Stomach (tissue), 9 donors: ENCODE measurements around the gene MAPK8IP3. TPM values are rescaled to one million over a fixed set of nuclear protein-coding genes. Genes with fewer than 3 reads are reported as not detected.

ENCODE experiments used
- DNase-seq, 2 donors: peaks; one replicate each; pipeline versions ENCODE4 v3.0.0 to v3.0.0-alpha.2; 2013 to 2019
- H3K27ac ChIP-seq, 5 donors: fragments of 200-600 bp in 4 of 5; sonication (generic) in 4 of 5; one replicate each; pipeline ENCODE4 v1.5.1; 2013 to 2019; ENCODE audit warnings: mild to moderate bottlenecking in 1 of 5, moderate library complexity in 1 of 5
- H3K27me3 ChIP-seq, 3 donors: fragments of 200-600 bp; sonication (generic); one replicate each; pipeline ENCODE4 v1.5.1; 2017 to 2019; ENCODE audit warnings: mixed run types in 1 of 3
- H3K36me3 ChIP-seq, 4 donors: fragments of 200-600 bp; sonication (generic); 1 replicate in 3 of 4; 2 replicates in 1 of 4; pipeline ENCODE4 v1.5.1; 2016 to 2019
- H3K4me1 ChIP-seq, 4 donors: fragments of 200-600 bp; sonication (generic); one replicate each; pipeline ENCODE4 v1.5.1; 2016 to 2019
- H3K4me3 ChIP-seq, 4 donors: fragments of 200-600 bp; sonication (generic) in 3 of 4; one replicate each; pipeline ENCODE4 v1.5.1; 2016 to 2019; ENCODE audit warnings: mild to moderate bottlenecking in 1 of 4
- H3K9me3 ChIP-seq, 4 donors: fragments of 200-600 bp; sonication (generic); one replicate each; pipeline ENCODE4 v1.5.1; 2016 to 2019
- EP300 ChIP-seq: sonication (generic); formaldehyde crosslinking; IDR thresholded peaks from one replicate; pipeline ENCODE4 v1.6.1; 2017; ENCODE audit warnings: antibody characterized with exemption
- POLR2A ChIP-seq, 4 donors: fragments of 450-650 bp; IDR thresholded peaks; one replicate each; pipeline ENCODE4 v1.6.1; 2016; ENCODE audit warnings: antibody characterized with exemption in 4 of 4, control low read depth in 2 of 4, mild to moderate bottlenecking in 1 of 4, moderate library complexity in 1 of 4
- POLR2AphosphoS5 ChIP-seq, 3 donors: sonication (generic); formaldehyde crosslinking; IDR thresholded peaks; one replicate each; pipeline ENCODE4 v1.6.1; 2016; ENCODE audit warnings: antibody characterized with exemption in 3 of 3
- whole genome bisulfite sequencing, 5 donors: extraction: QIAGEN DNeasy Blood & Tissue Kit in 3 of 5; methylation state at CpG; one replicate each; pipeline versions ENCODE4 v1.1.5 to v1.1.7; 2013 to 2018; 5-methylcytosine and 5-hydroxymethylcytosine counted together
- intact Hi-C: fragments of 100-400 bp; cut with DNase I; formaldehyde crosslinking; loops from one replicate; pipeline ENCODE4 v1.15.1; 2023; ENCODE audit warnings: low total_unique reads
- polyA plus RNA-seq, 3 donors: library from polyadenylated mRNA; stranded (reverse); fragments of 200-250 nt; gene quantifications; one replicate each; pipeline ENCODE4 v1.2.3, GENCODE V29; 2013
- total RNA-seq, 5 donors: library from RNA; depleted of rRNA; stranded (reverse); fragments of >200 nt; gene quantifications; one replicate each; pipeline versions ENCODE4 v1.1.0 to v1.2.3, GENCODE V29; 2014 to 2016
- TF ChIP-seq, protein P1 (sequence below), 7 experiments: fragments of 450-650 bp in 4 of 7; fragments of 200-600 bp in 3 of 7; sonication (generic) in 3 of 7; IDR thresholded peaks; one replicate each; pipeline ENCODE4 v1.5.1; 2016 to 2019; ENCODE audit warnings: antibody characterized with exemption in 7 of 7, control low read depth in 2 of 7, mild to moderate bottlenecking in 1 of 7
- donor health status: healthy with polysubstance abuse.
- donor health status: Bipolar disorder and iron deficiency.
- donor health status: healthy.

The MAPK8IP3 gene
- total and polyA plus RNA-seq, 8 donors, result 10.1 to 320 (median 56.3) TPM

DNA sequence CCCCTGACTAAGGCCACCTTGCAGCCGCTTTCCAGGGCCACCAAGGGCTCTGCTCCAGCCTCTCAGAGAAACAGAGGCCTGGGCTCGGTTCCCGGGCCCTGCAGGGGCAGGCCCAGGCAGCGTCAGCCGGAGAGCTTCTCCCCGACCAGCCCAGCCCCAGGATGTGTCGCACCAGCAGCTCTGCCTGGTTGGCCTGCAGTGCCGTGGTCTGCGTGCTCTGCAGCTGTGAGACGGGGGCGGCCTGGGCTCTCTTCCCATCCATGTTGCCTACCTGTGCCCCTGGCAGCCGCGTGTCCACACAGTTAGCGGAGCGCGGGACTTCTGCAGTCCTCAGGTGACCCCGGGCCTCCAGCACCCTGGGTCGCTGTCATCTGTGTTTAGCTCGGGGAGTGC, 82.7 kb downstream of the MAPK8IP3 start:
- Histone ChIP-seq H3K9me3 (no peaks in the 10 kb centered on the region), H3K4me3 (no peak overlapping the region), H3K27me3 (no peaks in the 10 kb centered on the region), H3K27ac (no peak overlapping the region), H3K36me3 (peaks cover 17 to 78% (median 75%) of the 10 kb centered on the region in 4 donors), H3K4me1 (peaks cover 18 to 50% (median 43%) of the 10 kb centered on the region in 4 donors)
- WGBS, 5 donors, result 63 to 83% (median 67%) methylated on average over 12 to 19 of the region's 19 CpGs
- intact Hi-C loops, result no loop called here
- TF ChIP-seq EP300 (no peak), POLR2AphosphoS5 (IDR thresholded peaks at IDR 0.05) (no peak), POLR2A (IDR thresholded peaks at IDR 0.05) (no peak)
- TF ChIP-seq, protein P1, sequence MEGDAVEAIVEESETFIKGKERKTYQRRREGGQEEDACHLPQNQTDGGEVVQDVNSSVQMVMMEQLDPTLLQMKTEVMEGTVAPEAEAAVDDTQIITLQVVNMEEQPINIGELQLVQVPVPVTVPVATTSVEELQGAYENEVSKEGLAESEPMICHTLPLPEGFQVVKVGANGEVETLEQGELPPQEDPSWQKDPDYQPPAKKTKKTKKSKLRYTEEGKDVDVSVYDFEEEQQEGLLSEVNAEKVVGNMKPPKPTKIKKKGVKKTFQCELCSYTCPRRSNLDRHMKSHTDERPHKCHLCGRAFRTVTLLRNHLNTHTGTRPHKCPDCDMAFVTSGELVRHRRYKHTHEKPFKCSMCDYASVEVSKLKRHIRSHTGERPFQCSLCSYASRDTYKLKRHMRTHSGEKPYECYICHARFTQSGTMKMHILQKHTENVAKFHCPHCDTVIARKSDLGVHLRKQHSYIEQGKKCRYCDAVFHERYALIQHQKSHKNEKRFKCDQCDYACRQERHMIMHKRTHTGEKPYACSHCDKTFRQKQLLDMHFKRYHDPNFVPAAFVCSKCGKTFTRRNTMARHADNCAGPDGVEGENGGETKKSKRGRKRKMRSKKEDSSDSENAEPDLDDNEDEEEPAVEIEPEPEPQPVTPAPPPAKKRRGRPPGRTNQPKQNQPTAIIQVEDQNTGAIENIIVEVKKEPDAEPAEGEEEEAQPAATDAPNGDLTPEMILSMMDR (IDR thresholded peaks at IDR 0.05), result no peak
- DNase-seq, result peak in 1 of 2 donors; percentile 11

DNA sequence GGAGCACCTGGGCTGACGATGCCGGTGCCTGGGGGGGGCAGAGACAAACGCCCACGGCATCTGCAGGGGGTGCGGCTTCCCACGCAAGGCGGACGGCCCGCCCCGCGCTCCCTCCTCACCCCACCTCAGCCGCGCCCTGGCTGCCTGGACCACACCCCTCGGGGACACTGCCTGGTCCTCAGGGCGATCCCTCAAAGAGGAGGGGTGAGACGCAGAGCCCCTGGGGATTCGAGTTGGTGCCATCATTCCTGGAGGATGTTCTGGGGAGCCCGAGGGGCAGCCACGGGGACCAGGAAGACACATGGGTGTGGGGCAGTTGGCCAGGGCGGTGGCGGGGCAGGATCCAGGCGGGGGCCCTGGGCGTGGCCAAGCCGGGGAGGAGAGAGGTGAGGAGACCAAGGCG, 83.6 kb downstream of the MAPK8IP3 start:
- intact Hi-C loops, result no loop called here
- H3K27ac ChIP-seq, result no peak overlapping the region
- no peaks in the 10 kb centered on the region for H3K9me3 ChIP-seq
- H3K4me3 ChIP-seq, result no peak overlapping the region
- H3K36me3 ChIP-seq, result peaks cover 17 to 78% (median 75%) of the 10 kb centered on the region in 4 donors
- peaks cover 19 to 50% (median 43%) of the 10 kb centered on the region in 4 donors for H3K4me1 ChIP-seq
- DNase-seq, result peak in 1 of 2 donors; percentile 12
- TF ChIP-seq POLR2AphosphoS5 (IDR thresholded peaks at IDR 0.05), result no peak
- no peak for TF ChIP-seq POLR2A (IDR thresholded peaks at IDR 0.05)
- TF ChIP-seq, protein P1 (IDR thresholded peaks at IDR 0.05), result no peak
- TF ChIP-seq EP300, result no peak
- H3K27me3 ChIP-seq, result no peaks in the 10 kb centered on the region
- 53 to 77% (median 59%) methylated on average over 18 to 25 of the region's 25 CpGs for WGBS, 5 donors

DNA sequence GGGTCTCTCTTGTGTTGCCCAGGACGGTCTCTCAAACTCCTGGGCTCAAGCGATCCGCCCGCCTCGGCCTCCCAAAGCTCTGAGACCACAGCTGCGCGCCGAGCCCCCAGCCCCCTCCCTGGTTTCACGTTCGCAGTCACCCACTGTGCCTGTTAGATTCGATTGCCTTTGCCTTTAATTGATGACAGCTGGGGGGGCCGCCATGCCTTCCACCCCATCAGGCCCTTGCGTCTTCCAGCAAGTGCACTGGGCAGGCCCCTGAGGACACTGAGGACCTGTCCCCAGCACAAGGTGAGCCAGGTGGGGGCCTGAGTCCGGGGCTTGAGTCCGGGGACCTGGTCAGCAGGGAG, 84.2 kb downstream of the MAPK8IP3 start:
- no peak for TF ChIP-seq POLR2AphosphoS5 (IDR thresholded peaks at IDR 0.05)
- no peak for TF ChIP-seq POLR2A (IDR thresholded peaks at IDR 0.05)
- TF ChIP-seq, protein P1 (IDR thresholded peaks at IDR 0.05), result no peak
- no peak for TF ChIP-seq EP300
- Histone ChIP-seq H3K4me3 (no peak overlapping the region), H3K27ac (no peak overlapping the region), H3K36me3 (peaks cover 17 to 76% (median 71%) of the 10 kb centered on the region in 4 donors), H3K9me3 (no peaks in the 10 kb centered on the region), H3K27me3 (no peaks in the 10 kb centered on the region), H3K4me1 (peaks cover 23 to 48% (median 38%) of the 10 kb centered on the region in 4 donors)
- intact Hi-C loops, result no loop called here
- DNase-seq, result no peak
- whole genome bisulfite sequencing, 5 donors, result 80 to 94% (median 91%) methylated on average over 14 to 15 of the region's 15 CpGs

DNA sequence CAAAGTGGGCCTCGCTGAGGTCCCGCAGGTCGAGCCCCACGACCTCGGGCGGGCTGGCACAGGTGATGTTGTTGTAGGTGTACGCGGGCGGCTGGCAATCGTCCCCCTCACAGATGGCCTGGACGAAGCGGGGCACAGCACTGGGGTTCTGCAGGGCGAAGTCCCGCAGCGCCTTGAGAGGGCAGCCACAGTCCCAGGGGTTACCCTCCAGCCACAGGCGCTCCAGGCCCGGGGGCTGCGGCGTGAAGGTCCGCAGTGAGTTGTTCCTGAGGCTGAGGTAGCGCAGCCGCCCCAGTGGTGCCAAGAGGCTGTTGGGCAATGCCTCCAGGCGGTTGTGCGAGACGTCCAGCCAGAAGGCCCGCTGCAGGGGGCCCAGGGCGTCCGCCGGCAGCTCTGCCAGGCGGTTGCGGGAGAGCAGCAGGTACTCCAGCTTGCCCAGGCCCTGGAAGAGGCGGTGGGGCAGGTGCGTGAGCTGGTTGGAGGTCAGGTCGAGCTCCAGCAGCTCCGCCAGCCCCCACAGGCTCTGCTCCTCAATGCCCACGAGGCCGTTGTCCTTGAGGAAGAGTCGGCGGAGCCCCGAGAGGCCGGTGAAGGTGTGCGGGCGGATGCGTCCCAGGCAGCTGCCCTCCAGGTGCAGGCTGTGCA, 84.7 kb downstream of the MAPK8IP3 start:
- peak in 1 of 2 donors; percentile 1 for DNase-seq
- H3K4me3 ChIP-seq, result no peak overlapping the region
- no peaks in the 10 kb centered on the region for H3K9me3 ChIP-seq
- 77 to 93% (median 91%) methylated on average over 8 to 44 of the region's 44 CpGs for WGBS, 5 donors
- H3K27ac ChIP-seq, result no peak overlapping the region
- intact Hi-C loops, result no loop called here
- no peak for TF ChIP-seq EP300
- TF ChIP-seq, protein P1 (IDR thresholded peaks at IDR 0.05), result no peak
- TF ChIP-seq POLR2A (IDR thresholded peaks at IDR 0.05), result no peak
- TF ChIP-seq POLR2AphosphoS5 (IDR thresholded peaks at IDR 0.05), result no peak
- peaks cover 17 to 71% (median 67%) of the 10 kb centered on the region in 4 donors for H3K36me3 ChIP-seq
- H3K4me1 ChIP-seq, result peaks cover 18 to 43% (median 33%) of the 10 kb centered on the region in 4 donors
- no peaks in the 10 kb centered on the region for H3K27me3 ChIP-seq
